ENCODE results near the gene GLS. TPM values are rescaled to one million over a fixed set of nuclear protein-coding genes. Genes with fewer than 3 reads are reported as not detected.

Gene GLS
- total and polyA plus RNA-seq, 2 donors (not counting 1 experiment from before 2014, with no cell fraction given): 32.5 to 195 TPM

- H3K4me2 ChIP-seq (replicated peaks; ENCODE audit: low read depth, low read length, poor library complexity, severe bottlenecking): no peak overlapping the region
- TF ChIP-seq EZH2 (IDR thresholded peaks at IDR 0.05; ENCODE audit: borderline replicate concordance, insufficient read depth, low read depth, low read length, poor library complexity, severe bottlenecking): no peak
- TF ChIP-seq, protein P1, sequence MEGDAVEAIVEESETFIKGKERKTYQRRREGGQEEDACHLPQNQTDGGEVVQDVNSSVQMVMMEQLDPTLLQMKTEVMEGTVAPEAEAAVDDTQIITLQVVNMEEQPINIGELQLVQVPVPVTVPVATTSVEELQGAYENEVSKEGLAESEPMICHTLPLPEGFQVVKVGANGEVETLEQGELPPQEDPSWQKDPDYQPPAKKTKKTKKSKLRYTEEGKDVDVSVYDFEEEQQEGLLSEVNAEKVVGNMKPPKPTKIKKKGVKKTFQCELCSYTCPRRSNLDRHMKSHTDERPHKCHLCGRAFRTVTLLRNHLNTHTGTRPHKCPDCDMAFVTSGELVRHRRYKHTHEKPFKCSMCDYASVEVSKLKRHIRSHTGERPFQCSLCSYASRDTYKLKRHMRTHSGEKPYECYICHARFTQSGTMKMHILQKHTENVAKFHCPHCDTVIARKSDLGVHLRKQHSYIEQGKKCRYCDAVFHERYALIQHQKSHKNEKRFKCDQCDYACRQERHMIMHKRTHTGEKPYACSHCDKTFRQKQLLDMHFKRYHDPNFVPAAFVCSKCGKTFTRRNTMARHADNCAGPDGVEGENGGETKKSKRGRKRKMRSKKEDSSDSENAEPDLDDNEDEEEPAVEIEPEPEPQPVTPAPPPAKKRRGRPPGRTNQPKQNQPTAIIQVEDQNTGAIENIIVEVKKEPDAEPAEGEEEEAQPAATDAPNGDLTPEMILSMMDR (IDR thresholded peaks at IDR 0.05): no peak
- no peaks in the 10 kb centered on the region for H3K27me3 ChIP-seq (replicated peaks in 1 of 4; ENCODE audit: control extremely low read depth in 1 of 4, control insufficient read depth in 3 of 4, insufficient read depth in 4 of 4, low read length in 3 of 4)
- H3K4me3 ChIP-seq (ENCODE audit: control extremely low read depth in 1 of 5, extremely low read depth in 1 of 5, insufficient read depth in 1 of 5, low read depth in 2 of 5, low read length in 4 of 5): no peak overlapping the region
- H3K9ac ChIP-seq (ENCODE audit: low read length): no peak overlapping the region
- intact Hi-C loops (cut with micrococcal nuclease): loop anchor here (5.0 kb wide), 1 partner anchor 37 kb away; no protein-coding TSS in a partner anchor
- no peak overlapping the region for H3K27ac ChIP-seq (ENCODE audit: low read length in 2 of 2)
- no peak overlapping the region for H3K4me3 Mint-ChIP-seq
- no peaks in the 10 kb centered on the region for H3K9me3 ChIP-seq (ENCODE audit: control extremely low read depth in 1 of 3, control insufficient read depth in 2 of 3, insufficient read depth in 1 of 3, low read length in 2 of 3)
- peaks cover 5% of the 10 kb centered on the region for H3K4me1 Mint-ChIP-seq
- peaks cover 5 to 28% of the 10 kb centered on the region in 2 experiments for H3K36me3 ChIP-seq (replicated peaks in 1 of 2; ENCODE audit: control extremely low read depth in 1 of 2, control insufficient read depth in 1 of 2, extremely low read depth in 1 of 2, insufficient read depth in 2 of 2, low read length in 1 of 2)
- H4K20me1 ChIP-seq (ENCODE audit: control insufficient read depth, insufficient read depth, low read length, poor library complexity, severe bottlenecking): no peaks in the 10 kb centered on the region
- no peak overlapping the region for H2AFZ ChIP-seq (ENCODE audit: insufficient read depth, low read depth, low read length, poor library complexity, severe bottlenecking)
- no peaks in the 10 kb centered on the region for H3K79me2 ChIP-seq (ENCODE audit: control insufficient read depth, insufficient read depth, low read length)
- POLR2A ChIA-PET: no interaction called here
- no peak for ATAC-seq (ENCODE audit: low read depth)
- H3K4me1 ChIP-seq (ENCODE audit: control insufficient read depth in 2 of 2, insufficient read depth in 2 of 2, low read length in 2 of 2): no peaks in the 10 kb centered on the region
- H3K9me3 Mint-ChIP-seq (ENCODE audit: insufficient read depth): no peaks in the 10 kb centered on the region
- DNase-seq: no peak
- CTCF ChIA-PET: interaction anchor here (0.7 kb wide), 1 partner anchor 85 kb away, joined by 3 read pairs; no protein-coding TSS in a partner anchor
- no peak overlapping the region for H3K27ac Mint-ChIP-seq
- no peaks in the 10 kb centered on the region for H3K27me3 Mint-ChIP-seq
Measured at GRCh38 chr2:190935054-190935453, 54.4 kb downstream of the GLS start.

- no peaks in the 10 kb centered on the region for H3K27me3 Mint-ChIP-seq
- ChIA-PET POLR2A (no interaction called here), CTCF (interaction anchor here (1.3 to 1.6 kb wide), 2 partner anchors 9 to 158 kb away, joined by 3 to 4 read pairs; no protein-coding TSS in a partner anchor)
- no peak overlapping the region for H3K4me3 ChIP-seq (ENCODE audit: control extremely low read depth in 1 of 5, extremely low read depth in 1 of 5, insufficient read depth in 1 of 5, low read depth in 2 of 5, low read length in 4 of 5)
- peaks cover 5% of the 10 kb centered on the region for H3K4me1 Mint-ChIP-seq
- no peak overlapping the region for H2AFZ ChIP-seq (ENCODE audit: insufficient read depth, low read depth, low read length, poor library complexity, severe bottlenecking)
- no peaks in the 10 kb centered on the region for H3K9me3 ChIP-seq (ENCODE audit: control extremely low read depth in 1 of 3, control insufficient read depth in 2 of 3, insufficient read depth in 1 of 3, low read length in 2 of 3)
- intact Hi-C loops (cut with micrococcal nuclease): loop anchor here (5.0 kb wide), 1 partner anchor 33 kb away; no protein-coding TSS in a partner anchor
- H3K27ac Mint-ChIP-seq: no peak overlapping the region
- peak overlapping the region in 1 of 2 donors; percentile 48 for H3K27ac ChIP-seq (ENCODE audit: low read length in 2 of 2)
- no peak overlapping the region for H3K4me3 Mint-ChIP-seq
- no peak overlapping the region for H3K9ac ChIP-seq (ENCODE audit: low read length)
- H3K4me1 ChIP-seq (ENCODE audit: control insufficient read depth in 2 of 2, insufficient read depth in 2 of 2, low read length in 2 of 2): no peaks in the 10 kb centered on the region
- H3K9me3 Mint-ChIP-seq (ENCODE audit: insufficient read depth): no peaks in the 10 kb centered on the region
- H4K20me1 ChIP-seq (ENCODE audit: control insufficient read depth, insufficient read depth, low read length, poor library complexity, severe bottlenecking): no peaks in the 10 kb centered on the region
- no peaks in the 10 kb centered on the region for H3K27me3 ChIP-seq (replicated peaks in 1 of 4; ENCODE audit: control extremely low read depth in 1 of 4, control insufficient read depth in 3 of 4, insufficient read depth in 4 of 4, low read length in 3 of 4)
- no peak overlapping the region for H3K4me2 ChIP-seq (replicated peaks; ENCODE audit: low read depth, low read length, poor library complexity, severe bottlenecking)
- H3K79me2 ChIP-seq (ENCODE audit: control insufficient read depth, insufficient read depth, low read length): no peaks in the 10 kb centered on the region
- peaks cover 4 to 8% of the 10 kb centered on the region in 2 experiments for H3K36me3 ChIP-seq (replicated peaks in 1 of 2; ENCODE audit: control extremely low read depth in 1 of 2, control insufficient read depth in 1 of 2, extremely low read depth in 1 of 2, insufficient read depth in 2 of 2, low read length in 1 of 2)
- DNase-seq: no peak
- TF ChIP-seq EZH2 (IDR thresholded peaks at IDR 0.05; ENCODE audit: borderline replicate concordance, insufficient read depth, low read depth, low read length, poor library complexity, severe bottlenecking): no peak
- TF ChIP-seq, protein P1 (IDR thresholded peaks at IDR 0.05): no peak
- ATAC-seq (ENCODE audit: low read depth): no peak
- WGBS (ENCODE audit: insufficient coverage): no CpG with 5 or more reads among the region's 1 CpG
Measured at GRCh38 chr2:190938771-190939335, 58.2 kb downstream of the GLS start.
